GM18909 (cell line): ENCODE data around the gene ATP8A2.

Experiments used
- ATAC-seq: cut with Tn5 transposase; IDR thresholded peaks from one replicate; pipeline ENCODE4 v1.9.1; 2021; ENCODE audit warnings: mild to moderate bottlenecking; ENCODE audit not compliant: unreplicated experiment, poor library complexity

ATP8A2 gene

DNA sequence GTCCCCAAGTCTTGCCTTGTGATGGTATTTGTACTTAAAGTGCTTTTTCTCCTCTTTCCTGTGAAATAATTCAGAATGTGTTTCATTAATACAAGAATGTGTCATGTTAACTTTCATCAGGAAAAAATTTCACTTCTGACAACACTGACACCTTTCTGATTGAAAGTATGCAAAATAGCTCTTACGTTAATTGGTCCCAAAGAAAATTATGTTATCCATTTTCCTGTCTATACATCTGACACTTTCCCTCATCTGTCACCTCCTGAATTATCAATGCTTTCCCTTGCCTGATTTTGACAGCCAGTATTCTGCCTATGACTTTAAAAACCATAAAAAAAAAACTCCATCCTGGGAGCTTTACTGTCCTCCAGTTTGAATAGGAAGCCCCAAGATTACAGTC lies 336.5 kb downstream of the ATP8A2 start:
- no peak for ATAC-seq

DNA sequence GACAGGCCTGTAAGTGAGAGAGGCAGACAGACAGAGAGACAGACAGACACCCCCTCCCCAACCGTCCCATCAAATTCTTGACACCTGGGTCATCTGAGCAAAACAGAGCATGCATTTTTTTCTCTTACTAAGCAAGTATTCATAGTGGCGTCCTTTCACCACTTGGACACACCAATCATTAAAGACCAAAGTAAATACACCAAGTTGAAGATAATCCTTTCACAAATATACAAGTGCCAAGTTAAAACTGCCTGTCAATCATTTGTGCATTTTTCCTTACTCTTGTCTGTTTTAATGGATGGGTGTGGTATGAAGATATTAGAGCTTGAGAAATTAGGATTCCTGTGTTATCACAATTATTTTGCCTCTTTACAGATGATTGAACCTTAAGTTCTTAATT lies 337.3 kb downstream of the ATP8A2 start:
- ATAC-seq: no peak

DNA sequence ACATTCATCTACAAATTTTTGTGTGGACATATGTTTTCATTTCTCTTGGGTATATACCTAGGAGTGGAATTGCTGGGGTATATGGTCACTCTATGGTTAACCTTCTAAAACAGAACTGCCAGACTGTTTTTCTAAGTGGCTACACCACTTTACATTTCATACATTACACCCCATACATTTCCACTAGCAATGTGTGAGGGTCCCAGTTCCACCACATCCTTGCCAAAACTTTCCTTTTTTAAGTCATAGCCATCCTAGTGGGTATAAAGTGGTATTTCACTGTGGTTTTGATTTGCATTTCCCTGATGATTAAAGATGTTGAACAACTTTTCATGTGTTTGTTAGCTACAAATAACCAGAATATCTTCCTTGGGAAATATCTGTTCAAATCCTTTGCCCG lies 344.0 kb downstream of the ATP8A2 start:
- ATAC-seq: no peak

DNA sequence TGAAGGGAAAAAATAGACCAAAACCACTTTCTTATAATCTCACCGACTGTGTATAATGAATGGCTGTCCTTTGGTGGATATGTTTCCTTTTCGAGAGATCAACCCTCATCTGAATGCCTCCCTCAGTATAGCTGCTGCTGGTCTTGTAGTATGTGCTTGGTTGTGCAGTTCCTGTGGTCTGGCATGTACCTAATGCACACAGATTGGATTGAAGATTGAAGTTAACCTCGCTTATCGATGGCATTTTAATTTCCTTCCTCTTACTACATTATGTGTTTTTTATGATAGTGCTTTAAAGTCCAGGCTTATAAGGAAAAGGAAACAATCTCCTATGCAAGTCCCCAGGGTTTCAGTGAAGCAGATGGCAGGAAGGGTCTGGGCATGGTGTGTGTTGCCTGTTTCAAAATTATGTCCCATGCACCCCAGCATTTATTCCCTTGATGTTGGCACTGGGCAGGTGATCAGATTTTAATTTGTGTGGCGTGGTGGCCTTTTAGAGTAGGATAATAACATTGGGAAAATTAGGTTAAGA lies 346.0 kb downstream of the ATP8A2 start:
- ATAC-seq: no peak

DNA sequence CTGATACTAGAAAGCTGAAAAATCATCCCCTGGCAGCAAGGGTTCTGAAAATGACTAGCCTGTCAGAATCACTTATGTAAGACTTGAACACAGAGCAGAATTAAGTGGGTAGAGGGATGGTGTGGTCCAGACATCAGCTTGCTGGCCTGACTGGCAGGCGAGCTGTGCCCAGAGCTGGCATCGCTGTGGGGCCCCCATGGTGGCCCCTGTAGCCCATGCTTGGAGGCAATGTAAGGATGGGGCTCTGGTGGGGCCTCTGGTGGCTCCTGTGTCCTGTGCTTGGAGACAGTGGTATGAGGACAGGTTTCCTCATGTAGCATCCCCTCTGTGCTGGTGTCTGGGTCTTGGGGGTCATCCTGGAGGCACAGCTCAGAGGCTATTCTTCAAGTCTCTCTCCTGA lies 347.9 kb downstream of the ATP8A2 start:
- no peak for ATAC-seq

DNA sequence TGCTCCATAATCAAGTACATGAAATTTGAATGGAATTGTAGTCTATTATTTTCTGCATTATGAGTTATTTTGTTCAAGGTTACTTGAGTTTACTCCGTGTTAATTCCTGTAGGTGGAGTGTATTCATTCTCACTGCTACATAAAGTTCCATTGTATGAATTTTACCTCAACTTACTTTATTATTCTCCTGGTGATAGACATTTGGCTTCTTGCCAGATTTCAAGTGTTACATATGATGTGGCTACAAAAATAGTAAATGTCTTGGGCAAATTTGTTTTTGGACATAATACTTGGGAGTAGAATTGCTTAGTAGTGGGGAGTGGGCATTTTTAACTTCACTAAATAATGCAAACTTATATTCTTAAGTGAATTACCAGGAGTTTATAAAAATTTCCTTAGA lies 351.1 kb downstream of the ATP8A2 start:
- no peak for ATAC-seq

DNA sequence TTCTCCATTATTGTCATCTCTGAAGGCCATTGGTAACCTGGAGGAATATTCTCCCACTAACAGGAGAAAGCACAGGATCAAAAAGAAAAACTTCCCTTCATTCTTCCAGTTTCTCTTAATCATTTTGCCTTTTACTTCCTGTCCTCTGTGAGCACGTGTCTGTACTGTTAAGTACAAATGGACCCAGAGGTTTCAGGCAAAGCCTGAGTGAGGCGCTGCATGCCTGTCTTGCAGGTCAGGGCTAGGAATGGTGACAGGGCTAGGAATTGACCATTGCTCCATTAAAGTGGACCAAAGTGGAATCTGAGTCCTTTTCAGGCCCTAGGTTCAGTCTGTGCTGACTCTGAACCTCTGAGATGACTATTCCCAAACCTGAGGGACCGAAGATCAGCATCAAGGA lies 353.3 kb downstream of the ATP8A2 start:
- no peak for ATAC-seq

DNA sequence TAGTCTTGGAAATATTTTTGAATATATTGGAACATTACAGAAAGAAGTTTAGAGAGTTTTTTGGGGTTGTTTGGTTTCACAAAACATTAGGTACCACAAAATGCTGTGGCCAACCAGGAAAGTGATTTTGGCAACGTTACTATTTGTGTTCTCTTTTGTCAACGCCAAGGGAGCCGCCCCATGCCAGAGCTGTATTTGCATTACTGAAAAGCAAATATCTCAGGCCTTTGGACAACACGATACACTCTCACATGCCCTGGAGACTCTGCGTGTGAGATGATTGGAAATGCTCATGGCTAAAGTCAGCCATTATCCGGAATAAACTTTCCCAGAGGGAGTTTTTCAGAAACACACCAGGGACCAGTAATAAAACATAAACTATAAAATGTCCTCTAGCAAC lies 355.5 kb downstream of the ATP8A2 start:
- no peak for ATAC-seq

DNA sequence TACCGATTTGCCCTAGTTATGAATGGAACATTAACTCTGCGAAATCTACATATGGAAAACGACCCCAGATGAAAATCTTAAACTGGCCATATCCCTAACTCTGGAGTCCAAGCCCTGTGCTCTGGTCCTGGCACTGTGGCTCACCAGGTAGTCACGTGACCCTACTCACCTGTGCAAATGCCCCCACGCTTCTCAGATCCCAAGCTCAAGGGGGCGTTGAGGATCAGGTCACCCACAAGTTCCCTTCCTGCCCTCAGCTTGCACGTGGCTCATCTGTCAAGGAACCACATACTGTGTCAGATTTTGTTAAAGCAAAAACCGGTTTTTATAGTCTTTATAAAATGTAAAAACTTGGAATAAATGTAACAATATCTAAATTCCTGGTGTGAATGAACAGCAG lies 356.0 kb downstream of the ATP8A2 start:
- ATAC-seq: no peak

DNA sequence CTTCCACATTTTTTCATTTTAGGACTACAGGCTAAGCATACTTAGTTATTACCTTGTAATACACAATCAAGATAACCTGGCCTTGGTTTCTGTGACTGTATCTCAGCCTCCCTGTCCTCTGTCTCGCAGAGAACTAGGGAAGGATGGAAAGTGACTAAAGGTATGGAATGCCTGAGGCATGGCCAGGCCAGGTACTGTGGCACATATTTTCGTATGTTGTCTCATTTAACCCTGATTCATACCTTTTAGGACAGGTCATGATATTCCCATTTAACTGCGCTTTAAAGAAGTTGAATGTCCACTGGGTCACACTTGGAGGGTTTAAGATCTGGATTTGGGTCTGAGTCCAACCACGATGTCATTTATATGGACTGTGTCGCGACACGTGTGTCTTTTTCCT lies 357.4 kb downstream of the ATP8A2 start:
- ATAC-seq: no peak

DNA sequence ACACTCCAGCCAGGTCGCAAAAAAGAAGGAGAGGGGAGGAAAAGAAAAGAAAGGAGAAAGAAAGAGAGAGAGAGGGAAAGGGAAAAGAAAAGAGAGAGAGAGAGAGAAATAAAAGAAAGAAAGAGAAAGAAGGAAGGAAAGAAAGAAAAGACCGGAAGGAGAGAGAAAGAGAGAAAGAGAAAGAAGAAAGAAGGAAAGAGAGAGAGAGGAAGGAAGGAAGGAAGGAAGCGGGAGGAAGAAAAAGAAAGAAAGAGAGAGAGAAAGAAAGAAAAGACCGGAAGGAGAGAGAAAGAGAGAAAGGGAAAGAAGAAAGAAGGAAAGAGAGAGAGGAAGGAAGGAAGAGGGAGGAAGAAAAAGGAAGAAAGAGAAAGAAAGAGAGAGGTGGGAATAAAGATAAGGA lies 359.3 kb downstream of the ATP8A2 start:
- no peak for ATAC-seq

DNA sequence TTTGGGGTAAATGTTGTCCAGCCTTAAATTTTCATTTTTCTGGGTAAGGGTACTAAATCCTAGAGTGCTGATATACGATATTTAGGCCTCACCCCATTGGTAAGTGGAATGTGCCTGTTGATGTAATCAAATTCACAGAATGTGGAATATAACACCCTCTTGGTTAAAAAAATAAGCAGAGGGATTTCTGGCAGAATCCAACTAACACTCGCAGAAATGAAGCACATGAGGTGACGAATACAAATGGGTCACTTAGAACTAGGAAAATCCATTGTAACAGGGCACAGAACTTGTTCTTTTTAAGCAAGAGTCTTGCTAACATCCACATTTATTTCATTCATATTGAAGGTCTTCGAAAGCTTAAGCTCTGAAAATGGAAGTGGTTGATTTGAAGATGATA lies 359.8 kb downstream of the ATP8A2 start:
- no peak for ATAC-seq

DNA sequence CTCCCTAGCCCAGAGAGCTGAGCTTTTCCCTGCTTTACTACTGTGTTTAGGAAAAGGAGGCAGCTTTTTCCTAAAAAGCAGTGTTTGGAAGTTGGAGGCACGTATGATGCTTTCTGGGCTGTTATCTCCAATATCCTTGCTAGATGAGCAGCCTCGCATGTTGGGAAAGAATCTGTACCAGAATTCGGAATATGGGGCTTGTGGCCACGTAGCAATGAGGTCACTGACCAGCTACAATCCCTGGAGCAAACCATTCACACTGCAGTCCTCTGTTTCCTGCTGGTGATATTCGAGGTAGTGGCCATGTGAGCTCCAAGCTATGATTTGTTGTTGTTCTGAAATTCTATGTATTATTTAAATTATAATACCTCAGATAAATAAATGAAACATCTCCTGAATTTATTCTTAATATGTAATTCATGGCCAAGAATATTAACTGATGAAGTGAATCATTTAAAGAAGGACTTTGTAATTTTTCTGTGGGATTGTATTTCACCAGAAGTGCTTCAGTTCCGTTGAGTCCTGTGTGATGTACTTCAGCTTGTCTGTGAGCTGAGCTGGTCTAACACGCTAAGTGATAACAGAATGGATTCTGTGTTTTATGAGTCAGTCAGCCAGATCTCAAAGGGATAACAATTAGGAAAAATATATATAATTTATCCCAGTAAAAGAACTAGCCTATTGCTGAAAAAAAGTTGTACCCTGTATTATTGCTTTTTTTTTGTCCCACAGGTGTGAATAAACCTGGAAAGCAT lies 360.5 kb downstream of the ATP8A2 start:
- no peak for ATAC-seq

DNA sequence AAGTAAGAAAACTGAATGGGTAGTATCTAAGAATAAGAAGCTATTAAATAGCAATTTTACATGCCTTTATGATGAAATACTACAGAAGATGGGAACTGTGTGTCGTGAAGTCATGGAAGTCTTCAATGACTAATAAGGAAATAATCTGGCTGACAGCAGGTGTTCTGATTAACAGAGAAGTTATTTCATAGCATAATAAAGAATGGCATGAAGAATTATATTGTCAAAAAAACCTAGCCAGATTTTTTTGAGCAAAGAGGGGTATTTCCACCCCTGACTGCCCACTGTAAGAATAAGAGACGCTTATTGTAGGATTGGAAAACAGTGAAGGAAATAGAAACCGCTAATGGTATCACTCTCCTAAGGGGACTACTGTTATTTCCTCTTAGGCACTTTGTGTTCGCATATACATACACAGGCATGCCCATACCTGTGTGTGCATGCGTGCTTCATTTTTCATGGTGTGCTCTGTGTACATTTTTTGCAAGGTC lies 361.3 kb downstream of the ATP8A2 start:
- no peak for ATAC-seq

DNA sequence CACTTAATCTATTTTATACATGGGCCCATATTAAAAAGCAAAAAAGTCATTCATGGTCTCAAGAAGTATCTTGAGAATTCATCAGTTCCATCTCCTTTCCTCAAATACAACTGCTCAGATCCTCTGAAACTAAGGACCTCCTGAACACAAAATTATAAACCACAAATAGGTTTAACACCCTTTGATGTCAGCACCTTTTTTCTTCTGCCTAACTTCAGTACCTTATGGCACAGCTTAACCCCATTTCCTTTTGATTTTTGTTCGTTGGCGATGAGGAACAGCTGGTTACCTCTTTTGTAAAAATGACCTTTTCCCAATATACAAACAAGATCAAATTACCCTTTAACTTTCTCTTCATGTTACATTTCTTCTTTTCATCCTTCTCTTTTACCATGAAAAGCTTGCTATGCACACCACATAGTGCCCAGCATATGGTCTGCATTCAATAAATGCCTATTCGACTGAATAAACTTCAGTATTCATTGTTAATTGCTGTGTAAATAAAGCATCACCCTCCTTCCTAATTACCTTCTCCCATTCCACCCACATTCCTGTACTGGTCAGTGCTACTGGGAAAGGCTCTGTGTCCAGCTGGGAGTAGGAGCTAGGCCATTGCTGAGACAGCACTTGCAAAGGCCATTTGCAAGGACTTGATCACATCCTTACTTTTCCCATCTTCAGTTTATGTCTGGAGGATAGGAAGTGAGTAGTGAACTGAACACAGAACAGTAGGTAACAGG lies 362.1 kb downstream of the ATP8A2 start:
- no peak for ATAC-seq

DNA sequence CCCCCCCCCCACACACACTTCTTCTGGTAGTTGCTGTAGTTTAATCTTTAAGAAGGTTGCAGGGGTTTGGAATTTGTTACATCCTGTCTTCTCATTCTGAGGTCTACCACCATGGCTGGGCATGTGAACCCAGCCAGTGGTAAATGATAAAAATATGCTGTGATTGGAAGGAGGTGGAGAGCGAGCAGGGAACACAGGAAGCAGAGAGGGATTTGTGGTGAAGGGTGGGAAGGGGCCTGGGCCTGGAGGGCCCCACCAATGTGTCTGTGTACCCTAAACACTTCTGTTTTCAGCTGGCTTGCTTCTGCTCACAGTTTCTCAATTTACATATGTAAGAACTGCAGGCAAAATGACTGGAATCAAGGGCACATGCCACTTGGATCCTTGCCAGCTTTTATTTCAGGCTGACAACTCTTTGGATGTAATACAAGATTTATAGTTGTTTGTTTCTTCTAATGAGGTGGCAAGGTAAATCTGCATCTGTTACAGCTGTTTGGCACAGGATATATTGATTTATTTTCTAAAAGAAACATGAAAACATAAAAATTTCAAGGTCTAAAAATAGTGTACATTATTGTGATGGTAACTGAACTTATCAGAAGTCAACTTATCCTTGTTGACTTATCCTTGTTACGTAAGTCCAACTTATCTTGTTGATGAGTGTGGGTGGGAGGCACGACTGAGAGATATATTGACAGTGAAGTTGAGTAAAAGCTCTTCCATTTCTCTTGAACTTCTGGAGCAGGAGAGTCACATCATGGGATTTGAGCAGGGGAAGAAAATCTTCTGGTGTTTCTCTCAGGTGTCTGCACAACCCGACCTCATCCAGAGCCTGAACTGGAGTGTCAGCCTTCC lies 366.8 kb downstream of the ATP8A2 start:
- ATAC-seq: no peak

DNA sequence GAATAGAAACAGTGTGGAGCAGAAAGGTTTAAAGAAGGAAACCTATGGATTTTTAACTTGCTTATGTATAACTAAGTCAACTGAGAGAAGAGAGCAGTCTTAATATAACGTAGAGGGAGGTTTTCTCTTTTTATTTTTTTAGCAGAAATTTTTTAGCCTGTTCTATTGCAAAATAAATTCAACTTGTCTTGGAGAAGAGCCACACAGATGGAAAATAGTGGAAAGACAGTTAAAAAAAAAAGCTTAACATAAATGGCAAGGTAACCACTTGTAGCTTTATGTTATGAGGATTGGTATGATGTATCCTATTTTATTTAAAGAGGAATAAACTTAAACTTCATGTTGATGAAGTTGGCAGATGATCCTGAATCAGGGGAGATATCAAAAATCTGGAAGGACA lies 367.6 kb downstream of the ATP8A2 start:
- no peak for ATAC-seq

DNA sequence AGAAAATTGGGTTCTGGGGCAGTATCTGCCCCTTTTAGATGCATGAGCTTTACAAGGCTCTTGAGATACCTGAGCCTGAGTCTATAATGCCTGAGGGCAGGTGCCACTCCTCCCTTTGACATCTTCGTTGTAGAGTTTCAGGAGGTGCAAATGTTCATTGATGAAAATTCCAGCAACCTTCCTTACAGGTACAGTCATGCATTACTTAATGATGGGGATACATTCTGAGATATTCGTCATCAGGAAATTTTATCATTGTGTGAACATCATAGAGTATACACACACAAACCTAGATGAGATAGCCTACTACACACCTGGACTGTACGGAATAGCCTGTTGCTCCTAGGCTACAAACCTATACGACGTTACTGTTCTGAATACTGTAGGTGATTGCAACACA lies 370.0 kb downstream of the ATP8A2 start:
- ATAC-seq: no peak

DNA sequence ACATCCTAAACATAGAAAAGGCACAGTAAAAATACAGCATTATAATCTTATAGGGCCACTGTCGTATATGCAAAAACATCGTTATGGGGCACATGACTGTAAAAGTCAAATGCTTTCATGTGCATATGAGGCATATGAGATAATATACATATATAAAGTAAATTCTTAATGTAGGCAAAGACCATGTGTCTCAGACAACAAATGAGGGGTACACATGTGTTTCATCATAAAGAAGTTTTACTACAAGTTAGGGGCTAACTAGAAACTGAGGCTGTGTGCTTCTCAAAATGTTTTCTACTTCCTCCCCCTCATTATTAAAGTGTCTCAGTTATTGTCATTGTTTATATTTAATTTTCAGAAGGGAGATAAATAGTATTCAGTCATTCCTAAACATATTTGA lies 370.4 kb downstream of the ATP8A2 start:
- no peak for ATAC-seq

DNA sequence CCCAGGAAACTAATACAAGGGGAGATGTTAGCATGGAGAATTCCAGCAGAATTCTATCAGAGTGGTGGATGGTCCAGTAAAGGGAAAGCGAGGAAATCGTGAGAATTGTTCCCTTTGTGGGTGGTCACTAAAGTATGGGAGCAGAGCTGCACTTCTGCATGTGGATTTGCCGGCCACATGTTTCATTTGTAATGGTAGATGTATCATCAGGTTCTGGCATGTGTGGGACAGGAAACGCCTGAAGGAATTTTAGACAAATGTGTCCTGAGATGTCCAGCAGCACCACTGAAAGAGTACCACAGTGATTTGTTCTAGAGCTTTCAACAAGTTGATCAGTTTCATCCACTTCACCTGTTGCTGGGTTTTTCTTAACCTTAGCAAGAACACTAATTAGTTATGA lies 371.6 kb downstream of the ATP8A2 start:
- ATAC-seq: no peak

DNA sequence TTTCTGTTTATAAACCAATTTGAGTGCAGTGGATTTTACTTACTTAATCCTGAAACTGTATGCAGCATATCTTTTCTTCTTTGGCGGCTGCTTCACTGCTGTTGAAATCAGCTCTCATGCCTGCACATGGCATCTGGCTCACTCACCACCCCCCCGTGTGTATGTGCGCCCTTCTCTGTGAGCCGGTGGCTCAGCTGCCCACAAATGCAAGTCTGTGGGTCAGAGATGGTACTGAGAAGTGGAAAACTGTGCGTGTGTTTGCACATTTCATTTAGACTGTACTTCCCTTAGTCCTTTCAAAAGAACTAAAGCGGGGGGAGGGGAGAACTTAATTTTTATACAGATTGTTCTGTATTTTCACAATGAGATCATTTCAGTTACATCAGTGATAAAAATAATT lies 372.4 kb downstream of the ATP8A2 start:
- ATAC-seq: no peak
